Endodermal cell (in vitro differentiated cells): Measurements from ENCODE around the gene S100B. TPM values are rescaled to one million over a fixed set of nuclear protein-coding genes. Genes with fewer than 3 reads are reported as not detected.

Experiments used
- DNase-seq: peaks from one replicate; pipeline ENCODE4 v3.0.0-alpha.2; 2017
- H3K27ac ChIP-seq: 2 replicates; pipeline ENCODE4 v1.5.1; 2013; ENCODE audit warnings: mild to moderate bottlenecking, low read depth, low read length, moderate library complexity
- H3K27me3 ChIP-seq: 2 replicates; pipeline ENCODE4 v1.6.1; 2013; ENCODE audit warnings: mild to moderate bottlenecking, low read length, moderate library complexity; ENCODE audit not compliant: insufficient read depth, control insufficient read depth, poor library complexity, severe bottlenecking
- H3K36me3 ChIP-seq: 2 replicates; pipeline ENCODE4 v1.7.0; 2013; ENCODE audit warnings: mild to moderate bottlenecking, low read length, moderate library complexity; ENCODE audit not compliant: control insufficient read depth, insufficient read depth
- H3K4me1 ChIP-seq: one replicate; pipeline ENCODE4 v1.7.0; 2013; ENCODE audit warnings: low read length; ENCODE audit not compliant: control insufficient read depth, insufficient read depth
- H3K4me3 ChIP-seq: 2 replicates; pipeline ENCODE4 v1.5.1; 2013; ENCODE audit warnings: mild to moderate bottlenecking, low read length, moderate library complexity
- H3K9ac ChIP-seq: 2 replicates; pipeline ENCODE4 v1.6.1; 2013; ENCODE audit warnings: mild to moderate bottlenecking, low read length, moderate library complexity; ENCODE audit not compliant: poor library complexity, severe bottlenecking; ENCODE audit errors: extremely low read depth
- H3K9me3 ChIP-seq: 2 replicates; pipeline ENCODE4 v1.6.1; 2013; ENCODE audit warnings: mild to moderate bottlenecking, low read length, moderate library complexity; ENCODE audit not compliant: control insufficient read depth
- H3K27ac Mint-ChIP-seq: 2 replicates; pipeline ENCODE4 v1.8.0; 2020; ENCODE audit warnings: mixed read lengths
- H3K27me3 Mint-ChIP-seq: 2 replicates; pipeline ENCODE4 v1.8.0; 2021; ENCODE audit warnings: mild to moderate bottlenecking, mixed read lengths; ENCODE audit not compliant: insufficient read depth
- H3K36me3 Mint-ChIP-seq: 2 replicates; pipeline ENCODE4 v1.8.0; 2020; ENCODE audit warnings: low read depth, mixed read lengths
- H3K4me1 Mint-ChIP-seq: 2 replicates; pipeline ENCODE4 v1.8.0; 2020; ENCODE audit warnings: mixed read lengths
- H3K4me3 Mint-ChIP-seq: 2 replicates; pipeline ENCODE4 v1.8.0; 2020; ENCODE audit warnings: mild to moderate bottlenecking, moderate library complexity, mixed read lengths
- H3K9me3 Mint-ChIP-seq: 2 replicates; pipeline ENCODE4 v1.8.0; 2020; ENCODE audit warnings: mild to moderate bottlenecking, mixed read lengths
- CTCF ChIP-seq: fragments of 200-600 bp; sonication (generic); conservative IDR thresholded peaks from 2 replicates; pipeline ENCODE4 v1.5.0; 2021; ENCODE audit warnings: antibody characterized with exemption, mild to moderate bottlenecking
- WGBS, 2 experiments: methylation state at CpG; one replicate each; pipeline versions ENCODE4 v1.1.5 to v1.1.7; 2013; ENCODE audit warnings: missing lambda C conversion rate in 2 of 2, mixed read lengths in 1 of 2; ENCODE audit not compliant: insufficient coverage in 1 of 2, insufficient read length in 1 of 2; 5-methylcytosine and 5-hydroxymethylcytosine counted together
- total RNA-seq, 2 donors: library from RNA; stranded (reverse); fragmentation: NEBNext Ultra II Directional in 1 of 2; extraction: Animal tissue kit (Norgen Biotek cat#: 25700) in 1 of 2; gene quantifications; 2 replicates in 1 of 2; 3 replicates in 1 of 2; pipeline ENCODE4 v1.2.1, GENCODE V29; 2021

Gene S100B
- total RNA-seq, 2 donors from 2014 or later = not detected

- Mint-ChIP-seq H3K36me3 (peaks cover 83% of the 10 kb centered on the region), H3K4me3 (no peak overlapping the region), H3K27me3 (no peaks in the 10 kb centered on the region), H3K4me1 (no peaks in the 10 kb centered on the region), H3K27ac (no peak overlapping the region), H3K9me3 (no peaks in the 10 kb centered on the region)
- H3K27me3 ChIP-seq = no peaks in the 10 kb centered on the region
- TF ChIP-seq CTCF = no peak
- H3K9me3 ChIP-seq = no peaks in the 10 kb centered on the region
- H3K36me3 ChIP-seq = peaks cover 92% of the 10 kb centered on the region
- H3K4me1 ChIP-seq = no peaks in the 10 kb centered on the region
- H3K9ac ChIP-seq = no peak overlapping the region
- no peak for DNase-seq
- no peak overlapping the region for H3K4me3 ChIP-seq
- WGBS, 2 experiments = 88 to 94% methylated on average over 4 to 5 of the region's 5 CpGs
- no peak overlapping the region for H3K27ac ChIP-seq
Measured at GRCh38 chr21:46645840-46646239, 41.0 kb upstream of the S100B start.

GRCh38 chr21:46643379-46644177 is 38.7 kb upstream of the S100B start:
- no peak overlapping the region for H3K27ac ChIP-seq
- Mint-ChIP-seq H3K9me3 (no peaks in the 10 kb centered on the region), H3K27me3 (no peaks in the 10 kb centered on the region), H3K4me1 (peaks cover 2% of the 10 kb centered on the region), H3K4me3 (no peak overlapping the region), H3K27ac (no peak overlapping the region), H3K36me3 (peaks cover 83% of the 10 kb centered on the region)
- TF ChIP-seq CTCF = peak; percentile 34
- H3K9me3 ChIP-seq = no peaks in the 10 kb centered on the region
- peaks cover 85% of the 10 kb centered on the region for H3K36me3 ChIP-seq
- H3K4me1 ChIP-seq = no peaks in the 10 kb centered on the region
- no peak overlapping the region for H3K9ac ChIP-seq
- 77 to 83% methylated on average over 9 to 12 of the region's 12 CpGs for WGBS, 2 experiments
- no peak for DNase-seq
- H3K27me3 ChIP-seq = no peaks in the 10 kb centered on the region
- H3K4me3 ChIP-seq = no peak overlapping the region

- H3K27me3 ChIP-seq = no peaks in the 10 kb centered on the region
- no peaks in the 10 kb centered on the region for H3K9me3 ChIP-seq
- H3K27ac ChIP-seq = no peak overlapping the region
- WGBS, 2 experiments = 87 to 92% methylated on average over 8 of the region's 8 CpGs
- peaks cover 74% of the 10 kb centered on the region for H3K36me3 ChIP-seq
- peaks cover 5% of the 10 kb centered on the region for H3K4me1 ChIP-seq
- H3K9me3 Mint-ChIP-seq = no peaks in the 10 kb centered on the region
- no peak for DNase-seq
- no peak overlapping the region for H3K9ac ChIP-seq
- peaks cover 6% of the 10 kb centered on the region for H3K4me1 Mint-ChIP-seq
- TF ChIP-seq CTCF = no peak
- H3K4me3 ChIP-seq = no peak overlapping the region
- H3K4me3 Mint-ChIP-seq = no peak overlapping the region
- H3K27ac Mint-ChIP-seq = no peak overlapping the region
- H3K27me3 Mint-ChIP-seq = no peaks in the 10 kb centered on the region
- peaks cover 80% of the 10 kb centered on the region for H3K36me3 Mint-ChIP-seq
Measured at GRCh38 chr21:46641656-46642055, 36.8 kb upstream of the S100B start.
